GM12864 (cell line): ENCODE measurements around the gene PI4KA.
"Not testable (repeated sequence)": the region's sequence is repeated elsewhere in the genome, so short reads cannot be mapped to it uniquely, and the experiment has no call there.

Source experiments
- DNase-seq: peaks from one replicate; pipeline ENCODE4 v3.0.0-alpha.2; 2011; ENCODE audit warnings: low read depth
- H3K4me3 ChIP-seq: 2 replicates; pipeline ENCODE4 v1.5.1; 2011; ENCODE audit warnings: mild to moderate bottlenecking, low read depth, low read length, control low read depth
- CTCF ChIP-seq: IDR thresholded peaks from 2 replicates; pipeline ENCODE4 v1.5.1; 2011; ENCODE audit warnings: low read depth, mild to moderate bottlenecking, moderate library complexity, low read length, control low read depth, inconsistent platforms; ENCODE audit errors: missing control alignments

PI4KA gene

GRCh38 chr22:20663137-20663828, 195.3 kb downstream of the PI4KA start:
- H3K4me3 ChIP-seq, result no peak overlapping the region
- no peak for DNase-seq
- TF ChIP-seq CTCF, result no peak

- not testable (repeated sequence) for DNase-seq, H3K4me3 ChIP-seq
Observed at GRCh38 chr22:20662524-20663036, 196.0 kb downstream of the PI4KA start.

GRCh38 chr22:20661473-20661872, 197.1 kb downstream of the PI4KA start:
- no peak overlapping the region for H3K4me3 ChIP-seq
- TF ChIP-seq CTCF, result no peak
- no peak for DNase-seq

DNA sequence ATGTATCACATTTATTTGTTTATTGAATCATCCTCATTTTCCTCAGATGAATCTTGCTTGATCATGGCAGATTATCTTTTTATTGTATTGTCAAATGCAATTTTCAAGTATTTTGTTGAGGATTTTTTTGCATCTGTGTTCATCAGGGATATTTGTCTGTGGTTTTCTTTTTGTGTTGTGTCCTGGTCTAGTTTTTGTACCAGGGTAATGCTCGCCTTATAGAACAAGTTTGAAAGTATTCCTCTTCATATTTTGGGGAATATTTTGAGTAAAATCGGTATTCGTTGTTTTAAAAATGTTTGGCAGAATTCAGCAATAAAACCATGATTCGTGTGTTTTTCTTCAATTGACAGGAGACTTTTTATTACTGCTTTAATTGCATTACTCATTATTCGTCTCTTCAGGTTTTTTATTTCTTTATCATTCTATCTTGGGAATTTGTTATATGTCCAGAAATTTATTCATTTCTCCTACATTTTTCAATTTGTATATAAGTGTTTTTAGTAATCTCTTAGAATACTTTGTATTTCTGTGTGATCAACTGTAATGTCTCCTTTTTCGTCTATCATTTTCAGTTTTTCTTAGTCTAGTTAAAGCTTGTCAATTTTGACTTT, 198.1 kb downstream of the PI4KA start:
- no peak for TF ChIP-seq CTCF
- no peak overlapping the region for H3K4me3 ChIP-seq
- DNase-seq, result no peak

DNA sequence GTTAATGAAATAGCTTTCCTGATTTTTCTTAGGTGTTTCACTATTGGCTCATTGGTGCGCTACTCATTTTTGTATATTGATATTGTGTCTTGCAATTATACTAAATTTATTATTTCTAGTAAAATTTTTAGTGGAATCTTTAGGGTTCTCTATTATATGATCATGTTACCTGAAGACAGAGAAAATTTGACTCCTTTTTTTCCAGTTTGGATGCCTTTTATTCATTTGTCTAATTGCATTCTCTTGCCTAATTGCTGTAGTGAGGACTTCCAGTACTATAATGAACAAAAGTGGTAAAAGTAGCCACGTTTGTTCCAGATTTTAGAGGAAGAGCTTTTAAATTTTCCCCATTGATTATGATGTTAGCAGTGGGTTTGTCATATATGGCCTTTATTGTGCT, 198.7 kb downstream of the PI4KA start:
- no peak for TF ChIP-seq CTCF
- no peak overlapping the region for H3K4me3 ChIP-seq
- no peak for DNase-seq

DNA sequence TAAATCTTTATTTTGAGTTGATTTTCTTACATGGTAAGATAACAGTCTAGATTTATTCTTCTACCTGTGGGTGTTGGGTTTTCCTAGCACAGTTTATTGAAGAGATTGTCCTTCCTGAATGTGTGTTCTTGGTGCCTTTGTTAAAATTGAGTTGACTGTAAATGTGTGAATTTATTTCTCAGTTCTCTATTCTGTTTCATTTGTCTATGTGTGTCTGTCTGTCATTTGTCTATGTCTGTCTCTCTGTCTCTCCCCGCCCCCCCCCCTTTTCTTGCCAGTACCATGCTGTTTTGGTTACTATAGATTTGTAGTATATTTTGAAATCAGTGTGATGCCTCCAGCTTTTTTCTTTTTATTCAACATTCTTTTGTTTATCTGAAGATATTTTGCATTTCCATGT, 199.4 kb downstream of the PI4KA start:
- no peak overlapping the region for H3K4me3 ChIP-seq
- no peak for DNase-seq
- no peak for TF ChIP-seq CTCF

DNA sequence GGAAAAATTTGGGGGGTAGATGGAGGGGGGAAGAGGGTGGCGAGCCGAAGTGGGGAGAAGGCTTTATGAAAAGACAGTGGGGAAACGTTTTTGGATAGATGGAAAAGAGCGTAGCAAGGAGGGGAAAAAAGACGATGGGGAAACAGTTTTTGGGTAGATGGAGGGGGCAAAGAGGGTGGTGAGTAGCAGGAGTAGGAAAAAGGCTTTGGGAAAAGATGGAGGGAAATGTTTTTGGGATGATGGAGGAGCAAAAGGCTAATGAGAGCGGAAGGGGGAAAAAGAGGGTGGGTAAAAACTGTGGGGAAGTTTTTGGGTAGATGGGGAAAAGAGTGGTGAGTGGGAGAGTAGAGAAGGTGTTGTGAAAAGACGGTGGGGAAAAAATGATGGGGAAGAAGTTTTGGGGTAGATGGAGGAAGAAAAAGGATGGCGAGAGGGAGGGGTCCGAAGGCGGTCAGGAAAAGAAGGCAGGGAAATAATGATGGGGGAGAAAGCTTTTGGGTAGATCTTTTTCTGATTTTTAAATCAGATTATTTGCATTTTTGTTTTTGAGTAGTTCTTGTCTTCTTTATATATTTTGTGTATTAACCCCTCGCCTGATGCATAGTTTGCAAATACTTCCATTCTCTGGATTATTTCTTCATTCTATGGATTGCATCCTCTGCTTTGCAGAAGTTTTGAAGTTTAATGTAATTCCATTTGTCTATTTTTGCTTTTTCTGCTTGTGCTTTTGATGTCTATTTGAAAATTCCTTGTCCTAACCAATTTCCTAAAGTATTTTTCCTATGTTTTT, 200.0 kb downstream of the PI4KA start:
- H3K4me3 ChIP-seq, result no peak overlapping the region
- no peak for TF ChIP-seq CTCF
- DNase-seq, result no peak
